Measurements from ENCODE around the gene STK26.

STK26 gene

DNA sequence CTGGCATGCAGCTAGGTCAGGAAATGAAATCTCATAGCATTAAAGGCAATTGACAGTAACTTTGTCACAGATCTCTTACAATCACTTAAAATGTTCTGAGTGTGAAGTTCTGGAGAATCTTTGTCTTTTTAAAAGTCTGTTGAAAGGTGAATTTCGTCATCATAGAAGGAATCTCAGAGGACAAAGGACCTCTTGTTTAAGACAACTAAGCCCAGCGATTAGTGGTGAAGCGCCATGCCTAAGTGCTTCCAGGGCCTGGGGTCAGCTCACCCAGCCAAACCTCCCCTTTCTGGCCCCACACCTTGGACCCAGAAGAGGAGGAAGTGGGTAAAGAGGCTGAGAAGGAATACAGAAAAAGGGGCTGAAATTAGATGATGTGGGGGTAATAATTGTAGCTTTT, 96.2 kb downstream of the STK26 start:
- no peak overlapping the region for H3K27ac ChIP-seq (ENCODE audit: low read length)
- H3K79me2 ChIP-seq (ENCODE audit: insufficient read depth, low read length), result no peaks in the 10 kb centered on the region
- no peaks in the 10 kb centered on the region for H4K20me1 ChIP-seq (ENCODE audit: insufficient read depth, low read length)
- DNase-seq, result no peak
- H2AFZ ChIP-seq (ENCODE audit: low read depth, low read length), result no peak overlapping the region
- H3K27me3 ChIP-seq (ENCODE audit: insufficient read depth, low read length, poor library complexity), result no peaks in the 10 kb centered on the region
- H3K4me3 ChIP-seq (ENCODE audit: low read depth in 1 of 2, low read length in 2 of 2), result no peak overlapping the region
- H3K9ac ChIP-seq (ENCODE audit: low read depth, low read length), result no peak overlapping the region
- H3K4me2 ChIP-seq (ENCODE audit: insufficient read depth, low read length), result no peak overlapping the region
- TF ChIP-seq, protein P1, sequence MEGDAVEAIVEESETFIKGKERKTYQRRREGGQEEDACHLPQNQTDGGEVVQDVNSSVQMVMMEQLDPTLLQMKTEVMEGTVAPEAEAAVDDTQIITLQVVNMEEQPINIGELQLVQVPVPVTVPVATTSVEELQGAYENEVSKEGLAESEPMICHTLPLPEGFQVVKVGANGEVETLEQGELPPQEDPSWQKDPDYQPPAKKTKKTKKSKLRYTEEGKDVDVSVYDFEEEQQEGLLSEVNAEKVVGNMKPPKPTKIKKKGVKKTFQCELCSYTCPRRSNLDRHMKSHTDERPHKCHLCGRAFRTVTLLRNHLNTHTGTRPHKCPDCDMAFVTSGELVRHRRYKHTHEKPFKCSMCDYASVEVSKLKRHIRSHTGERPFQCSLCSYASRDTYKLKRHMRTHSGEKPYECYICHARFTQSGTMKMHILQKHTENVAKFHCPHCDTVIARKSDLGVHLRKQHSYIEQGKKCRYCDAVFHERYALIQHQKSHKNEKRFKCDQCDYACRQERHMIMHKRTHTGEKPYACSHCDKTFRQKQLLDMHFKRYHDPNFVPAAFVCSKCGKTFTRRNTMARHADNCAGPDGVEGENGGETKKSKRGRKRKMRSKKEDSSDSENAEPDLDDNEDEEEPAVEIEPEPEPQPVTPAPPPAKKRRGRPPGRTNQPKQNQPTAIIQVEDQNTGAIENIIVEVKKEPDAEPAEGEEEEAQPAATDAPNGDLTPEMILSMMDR (IDR thresholded peaks at IDR 0.05; ENCODE audit: borderline replicate concordance, extremely low read depth, low read length, poor library complexity, severe bottlenecking), result no peak
- TF ChIP-seq EZH2 (IDR thresholded peaks at IDR 0.05; ENCODE audit: borderline replicate concordance, low read depth, low read length, severe bottlenecking), result no peak
- no peak for ATAC-seq (ENCODE audit: insufficient read depth, low read depth)
- H3K36me3 ChIP-seq (ENCODE audit: insufficient read depth, low read length), result no peaks in the 10 kb centered on the region
- no peaks in the 10 kb centered on the region for H3K9me3 ChIP-seq (ENCODE audit: insufficient read depth, low read length, severe bottlenecking)
- no peaks in the 10 kb centered on the region for H3K4me1 ChIP-seq (ENCODE audit: insufficient read depth, low read length)

DNA sequence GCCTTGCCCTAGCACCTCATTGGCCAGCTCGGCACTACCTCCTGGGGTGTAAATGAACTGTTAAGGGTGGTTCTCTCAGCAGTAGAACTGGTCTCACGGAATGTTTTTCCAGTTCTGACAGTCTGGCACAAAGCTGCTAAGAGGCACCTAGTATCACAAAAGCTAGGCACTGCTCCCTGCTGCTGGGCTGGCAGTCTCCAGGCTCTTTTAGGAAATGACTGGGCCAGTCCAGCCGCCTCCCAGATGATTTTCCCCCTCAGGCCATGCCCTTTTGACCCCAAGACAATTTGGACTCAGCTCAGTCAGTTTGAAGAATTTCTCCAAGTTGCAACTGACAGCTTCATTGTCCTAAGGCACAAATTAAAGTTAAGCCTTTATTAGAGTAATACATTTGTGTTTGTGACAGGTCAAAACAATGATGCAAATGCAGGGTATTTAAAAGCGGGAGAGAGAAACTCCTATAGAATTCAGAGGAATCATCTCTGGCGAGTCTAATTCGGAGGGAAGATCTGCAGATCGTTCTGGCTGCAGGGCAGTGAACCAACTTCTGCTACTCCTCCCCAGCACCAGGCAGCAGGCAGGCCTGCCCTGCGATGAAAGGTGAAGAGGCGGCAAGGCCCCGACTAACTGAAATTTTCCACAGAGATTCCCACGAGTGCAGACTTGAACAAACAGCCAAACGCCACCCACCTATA, 96.9 kb downstream of the STK26 start:
- H3K27ac ChIP-seq (ENCODE audit: low read length), result no peak overlapping the region
- no peaks in the 10 kb centered on the region for H4K20me1 ChIP-seq (ENCODE audit: insufficient read depth, low read length)
- TF ChIP-seq EZH2 (IDR thresholded peaks at IDR 0.05; ENCODE audit: borderline replicate concordance, low read depth, low read length, severe bottlenecking), result no peak
- TF ChIP-seq, protein P1 (IDR thresholded peaks at IDR 0.05; ENCODE audit: borderline replicate concordance, extremely low read depth, low read length, poor library complexity, severe bottlenecking), result no peak
- no peak overlapping the region for H3K4me3 ChIP-seq (ENCODE audit: low read depth in 1 of 2, low read length in 2 of 2)
- H3K27me3 ChIP-seq (ENCODE audit: insufficient read depth, low read length, poor library complexity), result no peaks in the 10 kb centered on the region
- H3K36me3 ChIP-seq (ENCODE audit: insufficient read depth, low read length), result no peaks in the 10 kb centered on the region
- no peak overlapping the region for H2AFZ ChIP-seq (ENCODE audit: low read depth, low read length)
- DNase-seq (no peak), ATAC-seq (ENCODE audit: insufficient read depth, low read depth) (no peak)
- no peaks in the 10 kb centered on the region for H3K79me2 ChIP-seq (ENCODE audit: insufficient read depth, low read length)
- no peak overlapping the region for H3K4me2 ChIP-seq (ENCODE audit: insufficient read depth, low read length)
- H3K9me3 ChIP-seq (ENCODE audit: insufficient read depth, low read length, severe bottlenecking), result no peaks in the 10 kb centered on the region
- H3K4me1 ChIP-seq (ENCODE audit: insufficient read depth, low read length), result no peaks in the 10 kb centered on the region
- H3K9ac ChIP-seq (ENCODE audit: low read depth, low read length), result no peak overlapping the region

DNA sequence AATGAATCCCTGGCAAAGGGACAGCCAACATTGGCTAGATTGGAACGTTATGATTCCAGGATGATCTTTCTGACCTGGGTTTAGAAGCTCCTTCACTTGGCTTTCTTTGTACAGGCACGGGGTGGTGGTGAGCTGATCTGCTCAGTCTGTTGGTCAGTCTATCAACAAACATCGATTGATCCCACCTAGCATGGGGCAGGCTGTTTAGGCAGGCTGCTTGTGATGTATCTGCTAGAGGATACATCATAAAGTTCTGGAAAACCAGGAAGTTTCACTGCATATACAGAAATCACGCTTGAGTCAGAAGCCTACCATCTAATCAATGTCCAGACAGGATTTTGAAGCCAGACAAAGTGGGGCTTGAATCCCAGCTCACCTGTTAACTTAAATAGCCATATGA, 97.8 kb downstream of the STK26 start:
- no peak overlapping the region for H3K27ac ChIP-seq (ENCODE audit: low read length)
- no peak for TF ChIP-seq EZH2 (IDR thresholded peaks at IDR 0.05; ENCODE audit: borderline replicate concordance, low read depth, low read length, severe bottlenecking)

More for the DNA sequence above, 97.8 kb downstream of the STK26 start:
- Histone ChIP-seq H3K36me3 (ENCODE audit: insufficient read depth, low read length) (no peaks in the 10 kb centered on the region), H4K20me1 (ENCODE audit: insufficient read depth, low read length) (no peaks in the 10 kb centered on the region), H3K4me1 (ENCODE audit: insufficient read depth, low read length) (no peaks in the 10 kb centered on the region), H3K9ac (ENCODE audit: low read depth, low read length) (no peak overlapping the region), H3K9me3 (ENCODE audit: insufficient read depth, low read length, severe bottlenecking) (no peaks in the 10 kb centered on the region), H3K27me3 (ENCODE audit: insufficient read depth, low read length, poor library complexity) (no peaks in the 10 kb centered on the region), H3K79me2 (ENCODE audit: insufficient read depth, low read length) (no peaks in the 10 kb centered on the region), H3K4me2 (ENCODE audit: insufficient read depth, low read length) (no peak overlapping the region), H3K4me3 (ENCODE audit: low read depth in 1 of 2, low read length in 2 of 2) (no peak overlapping the region), H2AFZ (ENCODE audit: low read depth, low read length) (no peak overlapping the region)
- no peak for ATAC-seq (ENCODE audit: insufficient read depth, low read depth)
- DNase-seq, result no peak
